HFF-Myc (cell line): ENCODE measurements around the gene LYRM4.

ENCODE experiments used
- DNase-seq: peaks from one replicate; pipeline ENCODE4 v3.0.0-alpha.2; 2011; ENCODE audit warnings: low read depth; ENCODE audit errors: extremely low read depth
- H3K4me3 ChIP-seq: replicated peaks from 2 replicates; pipeline ENCODE4 v1.5.1; 2011; ENCODE audit warnings: low read depth, mild to moderate bottlenecking, control low read depth, low read length
- TF ChIP-seq, protein P1 (sequence below): IDR thresholded peaks from 2 replicates; pipeline ENCODE4 v1.5.1; 2012; ENCODE audit warnings: mild to moderate bottlenecking, low read depth, low read length, control low read depth; ENCODE audit errors: missing control alignments

LYRM4 gene

DNA sequence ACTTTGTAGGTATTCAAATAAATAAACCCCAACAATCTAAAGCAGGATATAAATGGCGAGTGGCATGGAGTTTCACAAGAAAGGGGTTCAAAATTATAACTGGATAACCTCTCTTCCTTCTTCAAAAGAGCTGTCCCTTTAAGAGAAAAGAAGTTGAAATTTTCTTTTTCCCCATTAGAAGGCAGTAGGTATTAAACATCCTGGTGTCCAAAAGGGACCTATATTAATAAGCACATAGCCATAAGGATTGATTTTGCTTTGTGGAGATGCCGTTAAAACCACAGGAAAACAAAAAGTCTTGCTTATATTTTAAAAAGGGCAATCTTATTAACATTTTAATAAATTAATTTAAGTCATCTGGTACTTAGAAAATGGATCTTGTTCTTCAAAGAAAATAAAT lies 76.5 kb downstream of the LYRM4 start:
- TF ChIP-seq, protein P1, sequence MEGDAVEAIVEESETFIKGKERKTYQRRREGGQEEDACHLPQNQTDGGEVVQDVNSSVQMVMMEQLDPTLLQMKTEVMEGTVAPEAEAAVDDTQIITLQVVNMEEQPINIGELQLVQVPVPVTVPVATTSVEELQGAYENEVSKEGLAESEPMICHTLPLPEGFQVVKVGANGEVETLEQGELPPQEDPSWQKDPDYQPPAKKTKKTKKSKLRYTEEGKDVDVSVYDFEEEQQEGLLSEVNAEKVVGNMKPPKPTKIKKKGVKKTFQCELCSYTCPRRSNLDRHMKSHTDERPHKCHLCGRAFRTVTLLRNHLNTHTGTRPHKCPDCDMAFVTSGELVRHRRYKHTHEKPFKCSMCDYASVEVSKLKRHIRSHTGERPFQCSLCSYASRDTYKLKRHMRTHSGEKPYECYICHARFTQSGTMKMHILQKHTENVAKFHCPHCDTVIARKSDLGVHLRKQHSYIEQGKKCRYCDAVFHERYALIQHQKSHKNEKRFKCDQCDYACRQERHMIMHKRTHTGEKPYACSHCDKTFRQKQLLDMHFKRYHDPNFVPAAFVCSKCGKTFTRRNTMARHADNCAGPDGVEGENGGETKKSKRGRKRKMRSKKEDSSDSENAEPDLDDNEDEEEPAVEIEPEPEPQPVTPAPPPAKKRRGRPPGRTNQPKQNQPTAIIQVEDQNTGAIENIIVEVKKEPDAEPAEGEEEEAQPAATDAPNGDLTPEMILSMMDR, result no peak
- no peak overlapping the region for H3K4me3 ChIP-seq
- no peak for DNase-seq

DNA sequence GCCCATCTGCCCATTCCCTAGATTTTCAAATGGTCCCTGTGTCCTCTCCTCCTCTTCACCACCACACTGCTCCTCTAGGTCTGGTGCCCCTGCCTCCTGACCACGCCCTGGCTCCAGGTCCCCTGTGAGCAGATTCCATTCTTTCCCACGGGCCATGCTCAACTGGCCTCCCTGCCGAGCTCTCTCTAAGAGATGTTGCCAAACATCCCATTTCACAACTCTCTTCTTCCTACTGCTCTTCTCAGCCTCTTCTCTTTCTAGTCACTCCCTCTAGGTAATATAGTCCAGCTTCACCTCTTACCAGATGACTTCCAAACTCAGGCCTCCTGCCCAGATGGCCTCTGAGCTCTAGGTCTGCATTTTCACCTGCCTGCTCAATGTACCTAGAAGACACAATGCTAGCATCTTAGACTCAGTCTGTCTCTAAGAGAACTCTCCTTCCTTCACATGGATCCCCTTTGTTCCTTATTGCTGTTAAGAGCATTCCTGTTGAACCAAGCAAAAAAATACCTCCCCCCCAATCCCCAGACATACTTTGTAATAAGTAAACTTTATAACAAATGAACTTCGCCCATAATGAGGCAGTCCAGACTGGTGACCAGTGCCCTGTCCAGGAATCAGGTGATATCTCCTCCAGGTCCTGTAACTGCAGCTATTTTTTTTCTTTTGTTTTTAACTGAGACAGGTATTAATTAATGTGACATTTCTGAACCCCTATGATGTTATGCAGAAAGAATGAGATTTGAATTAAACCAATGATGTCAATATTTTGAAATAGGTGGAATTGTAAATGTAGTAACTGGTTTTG lies 79.0 kb downstream of the LYRM4 start:
- TF ChIP-seq, protein P1, result no peak
- H3K4me3 ChIP-seq, result no peak overlapping the region
- DNase-seq, result no peak

DNA sequence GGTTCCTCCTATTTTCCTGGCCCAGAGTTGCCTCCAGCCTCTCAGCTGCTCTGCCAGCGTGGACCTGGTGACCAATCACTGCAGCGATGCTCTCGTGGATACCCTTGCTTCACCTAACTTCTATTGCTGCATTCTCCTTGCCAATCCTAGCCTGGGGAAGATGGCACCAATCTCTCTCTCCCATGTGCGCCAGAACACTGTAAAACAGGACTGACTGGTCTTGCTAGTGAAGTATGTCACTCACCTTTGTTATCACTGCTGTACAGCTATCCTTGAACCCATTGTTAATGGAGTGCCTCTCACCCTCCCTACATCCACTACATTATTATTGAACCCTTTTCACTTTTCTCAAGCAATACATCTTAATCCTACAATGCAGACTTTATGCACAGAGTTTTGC lies 80.1 kb downstream of the LYRM4 start:
- no peak overlapping the region for H3K4me3 ChIP-seq
- DNase-seq, result no peak

DNA sequence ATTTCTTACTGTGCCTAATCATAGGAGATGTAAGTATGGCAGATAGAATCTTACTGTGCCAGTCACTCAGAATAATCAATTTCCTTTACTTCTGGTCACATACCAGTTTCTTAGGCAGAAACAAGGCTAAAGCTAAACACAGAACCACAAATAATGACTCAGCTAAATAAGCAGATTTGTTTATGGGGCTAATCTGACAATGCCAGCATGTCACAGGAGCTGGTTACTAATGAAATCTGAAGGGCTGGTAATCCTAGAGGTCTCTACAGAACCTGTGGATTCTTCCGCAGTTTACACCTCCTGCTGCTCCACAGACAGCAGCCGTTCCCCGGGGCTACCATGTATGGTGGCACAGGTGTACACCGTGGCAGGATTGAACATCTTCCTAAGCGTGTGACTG lies 80.8 kb downstream of the LYRM4 start:
- TF ChIP-seq, protein P1, result no peak

More for the DNA sequence above, 80.1 kb downstream of the LYRM4 start:
- TF ChIP-seq, protein P1, result no peak

DNA sequence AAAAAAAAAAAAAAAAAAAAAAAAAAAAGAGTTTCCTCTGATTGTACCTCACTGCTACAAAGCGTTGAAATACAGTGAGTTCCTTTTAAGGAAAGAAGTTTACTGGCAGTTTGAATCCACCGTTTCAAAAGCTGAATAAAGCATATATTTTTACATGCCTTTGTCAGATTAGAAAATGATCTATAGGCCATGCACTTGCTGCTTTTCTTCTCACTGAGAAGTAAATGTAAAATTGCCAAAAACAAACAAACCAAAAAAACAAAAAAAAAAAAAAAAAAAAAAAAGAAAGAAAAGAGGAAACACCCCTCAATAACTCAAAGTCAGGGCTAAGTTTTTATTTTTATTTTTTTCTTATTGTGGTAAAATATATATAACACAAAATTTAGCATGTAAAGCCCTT lies 81.9 kb downstream of the LYRM4 start:
- no peak for DNase-seq
- H3K4me3 ChIP-seq, result no peak overlapping the region
- TF ChIP-seq, protein P1, result no peak

More for the DNA sequence above, 80.8 kb downstream of the LYRM4 start:
- no peak overlapping the region for H3K4me3 ChIP-seq
- DNase-seq, result no peak

DNA sequence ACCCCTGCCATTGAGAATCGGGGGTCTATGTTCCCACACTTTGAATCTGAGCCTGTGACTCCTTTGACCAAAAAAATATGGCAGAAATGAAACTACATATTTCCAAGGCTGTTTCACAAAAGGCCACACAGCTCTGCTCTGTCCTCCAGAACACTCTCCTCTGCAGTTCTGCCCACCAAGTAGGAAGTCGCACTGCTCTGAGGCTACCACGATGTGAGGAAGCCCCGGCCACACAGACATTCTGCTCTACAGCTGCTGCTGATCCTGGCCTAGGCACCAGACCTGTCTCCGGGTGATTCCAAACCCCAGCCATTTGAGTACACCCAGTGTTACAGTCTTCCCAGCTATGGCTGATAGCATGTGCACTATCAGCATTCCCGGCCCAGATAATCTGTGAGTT lies 85.1 kb downstream of the LYRM4 start:
- TF ChIP-seq, protein P1, result no peak
- no peak for DNase-seq
- no peak overlapping the region for H3K4me3 ChIP-seq
